SKM-1 (cell line): ENCODE results near the gene NCOR2.

Experiments used
- DNase-seq: peaks from one replicate; lab custom pipeline; 2025; ENCODE audit not compliant: unreplicated experiment; lab: John Stamatoyannopoulos, UW

Gene NCOR2

GRCh38 chr12:124544983-124545382 is 22.4 kb downstream of the NCOR2 start:
- DNase-seq, result no peak

DNA sequence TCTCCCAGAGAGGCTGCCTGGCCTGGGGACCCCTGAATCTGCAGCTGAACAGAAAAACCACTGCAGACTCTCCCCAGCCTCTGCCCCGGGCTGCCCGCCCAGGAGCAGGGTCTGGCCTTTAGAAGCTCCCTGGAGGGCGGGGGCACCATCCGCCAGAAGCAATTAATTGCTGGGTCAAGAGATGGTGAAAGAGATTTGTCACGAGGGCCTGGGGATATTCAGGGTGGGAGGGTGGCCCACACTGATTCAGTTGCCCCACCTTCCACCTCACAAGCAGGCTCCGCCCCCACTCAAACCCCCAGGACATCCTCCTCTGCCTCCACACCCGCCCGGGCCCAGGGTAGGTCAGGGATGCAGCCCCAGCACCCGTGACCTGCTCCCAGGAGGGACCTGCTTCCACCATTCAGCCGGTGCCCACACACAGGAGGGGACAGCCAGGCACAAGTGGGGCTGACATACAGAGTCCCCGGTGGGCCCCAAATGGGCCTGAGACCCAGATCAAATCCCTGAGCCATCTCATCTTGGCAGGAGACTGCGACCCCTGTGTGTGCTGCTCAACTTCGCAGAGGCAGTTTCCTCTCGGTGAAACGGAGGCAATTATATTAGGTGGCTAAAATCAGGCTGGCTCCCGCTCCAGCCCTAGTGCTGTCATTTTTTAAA is 23.0 kb downstream of the NCOR2 start:
- no peak for DNase-seq

- no peak for DNase-seq
Measured at GRCh38 chr12:124543590-124544310, 23.7 kb downstream of the NCOR2 start.

GRCh38 chr12:124543052-124543589 is 24.3 kb downstream of the NCOR2 start:
- no peak for DNase-seq

DNA sequence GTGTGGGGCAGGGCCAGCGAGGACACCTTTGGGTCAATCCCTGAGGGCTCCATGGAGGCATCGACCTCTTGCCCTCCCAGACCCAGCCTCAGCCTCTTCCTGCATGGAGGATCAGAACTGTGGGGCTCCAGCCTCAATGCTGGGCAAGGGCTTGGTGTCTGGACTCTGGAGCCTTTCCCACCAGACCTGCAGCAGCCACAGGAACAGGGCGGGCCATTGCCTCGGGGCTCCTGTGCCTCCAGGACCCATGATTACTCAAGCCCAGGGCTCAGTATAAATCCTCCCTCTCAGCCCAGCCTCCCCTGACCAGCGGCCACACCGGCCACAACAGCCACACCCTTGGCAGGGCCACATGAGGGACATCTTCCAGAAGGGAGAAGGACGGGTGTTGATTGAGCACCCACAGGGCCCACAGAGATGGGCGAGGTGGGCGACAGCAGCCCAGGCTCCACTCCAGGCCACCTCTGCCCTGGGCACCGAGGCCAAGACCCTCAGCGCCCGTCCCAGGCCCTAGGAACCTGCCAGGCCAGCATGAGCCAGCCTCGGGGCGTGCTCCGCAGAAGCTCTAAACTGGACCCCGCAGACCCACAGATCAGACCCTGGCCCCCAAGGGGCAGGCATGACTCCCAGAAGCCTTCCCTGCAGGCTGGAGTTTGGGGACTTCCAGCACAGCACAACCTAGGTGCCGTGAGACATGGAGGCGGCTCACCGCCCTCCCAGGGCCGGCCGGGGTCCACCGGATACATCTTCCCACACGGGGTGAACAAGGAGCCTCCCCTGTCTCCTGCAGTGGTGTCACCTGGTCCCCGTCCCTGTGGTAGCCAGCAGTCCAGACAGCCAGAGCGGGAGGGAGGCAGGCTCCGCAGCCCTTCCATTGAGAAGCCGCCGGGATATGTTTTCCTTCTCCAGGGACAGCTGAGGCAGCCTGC is 25.1 kb downstream of the NCOR2 start:
- DNase-seq, result no peak

- DNase-seq, result no peak
Measured at GRCh38 chr12:124541322-124541721, 26.1 kb downstream of the NCOR2 start.

- no peak for DNase-seq
Measured at GRCh38 chr12:124539084-124540041, 28.0 kb downstream of the NCOR2 start.

DNA sequence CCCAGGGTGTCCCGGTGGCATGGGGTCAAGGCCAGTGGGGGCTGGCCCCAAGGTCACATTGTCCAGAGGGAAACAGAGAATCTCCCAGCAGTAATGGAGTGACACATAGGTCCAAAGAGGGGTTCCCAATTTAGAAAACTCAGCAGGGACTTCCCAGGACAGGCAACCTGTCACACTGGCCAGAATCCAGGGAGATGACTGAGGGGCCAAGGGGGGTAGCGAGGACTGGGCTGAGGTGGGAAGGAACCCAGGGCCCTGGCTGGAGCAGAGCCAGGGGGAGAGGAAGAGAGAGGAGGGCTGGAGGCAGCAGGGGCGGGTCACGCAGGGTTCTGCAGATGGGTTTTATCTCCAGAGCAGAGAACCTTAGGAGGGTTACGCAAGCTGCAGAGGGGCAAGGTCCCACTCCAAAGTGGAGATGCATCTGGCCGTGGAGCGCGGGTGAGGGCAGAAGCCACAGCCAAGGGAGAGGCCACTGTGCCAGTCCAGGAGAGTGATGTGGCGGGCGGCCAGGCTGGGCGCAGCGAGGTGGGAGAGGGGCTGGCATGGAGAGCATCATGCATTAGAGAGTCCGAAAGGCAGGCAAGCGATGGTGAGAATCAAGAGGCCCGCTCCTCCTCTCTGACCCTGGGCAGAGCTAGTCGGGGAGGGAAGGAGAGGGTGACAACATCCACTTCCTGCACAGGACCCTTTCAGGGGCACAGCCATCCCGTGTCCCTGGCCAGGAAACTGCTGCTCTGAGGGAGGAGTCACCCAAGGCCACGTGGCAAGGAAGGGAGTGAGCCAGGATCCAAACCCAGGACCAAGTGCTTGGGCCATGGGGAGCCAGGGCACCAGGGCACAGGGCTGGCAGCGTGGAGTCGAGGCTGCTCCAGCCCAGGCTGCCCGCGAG is 29.0 kb downstream of the NCOR2 start:
- DNase-seq, result peak; percentile 1

- DNase-seq, result no peak
Measured at GRCh38 chr12:124537525-124538193, 29.8 kb downstream of the NCOR2 start.

GRCh38 chr12:124536641-124537040 is 30.8 kb downstream of the NCOR2 start:
- no peak for DNase-seq

- no peak for DNase-seq
Measured at GRCh38 chr12:124534776-124535740, 32.4 kb downstream of the NCOR2 start.

DNA sequence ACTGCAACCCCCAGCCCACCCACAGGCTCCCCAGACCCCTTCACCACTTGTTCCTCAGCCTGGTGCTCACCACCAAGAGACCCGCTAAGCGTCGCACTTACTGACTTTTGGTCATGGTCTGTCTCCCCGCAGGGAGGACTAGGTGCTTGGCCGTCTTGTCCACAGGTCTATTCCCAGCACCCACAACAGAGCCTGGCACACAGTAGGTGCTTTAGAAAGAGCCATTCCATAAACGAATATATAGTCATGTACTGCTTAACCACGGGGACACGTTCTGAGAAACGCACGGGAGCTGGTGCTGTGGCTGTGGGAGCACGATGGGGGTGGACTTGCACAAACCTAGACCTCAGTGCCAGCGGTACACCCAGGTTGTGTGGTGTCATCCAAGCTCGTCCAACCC is 34.0 kb downstream of the NCOR2 start:
- no peak for DNase-seq

DNA sequence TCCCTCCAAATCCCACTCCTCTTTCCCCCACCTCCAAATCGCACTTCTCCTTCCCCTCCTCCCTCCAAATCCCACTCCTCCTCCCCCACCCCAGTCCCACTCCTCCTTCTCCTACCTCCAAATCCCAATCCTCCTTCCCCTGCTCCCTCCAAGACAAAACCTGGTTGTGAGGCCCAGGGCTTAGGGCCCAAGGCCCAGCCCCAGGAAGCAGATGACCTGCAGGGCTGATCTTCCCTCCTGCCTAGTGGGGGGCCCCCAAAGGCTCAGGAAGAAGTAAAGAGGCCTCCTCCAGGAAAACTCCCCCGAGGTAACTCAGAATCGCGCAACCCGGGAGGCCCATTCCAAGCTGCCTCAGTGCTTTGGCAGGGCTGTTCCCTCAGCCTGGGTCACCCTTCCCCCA is 34.4 kb downstream of the NCOR2 start:
- no peak for DNase-seq

- DNase-seq, result no peak
Measured at GRCh38 chr12:124532331-124532750, 35.1 kb downstream of the NCOR2 start.

DNA sequence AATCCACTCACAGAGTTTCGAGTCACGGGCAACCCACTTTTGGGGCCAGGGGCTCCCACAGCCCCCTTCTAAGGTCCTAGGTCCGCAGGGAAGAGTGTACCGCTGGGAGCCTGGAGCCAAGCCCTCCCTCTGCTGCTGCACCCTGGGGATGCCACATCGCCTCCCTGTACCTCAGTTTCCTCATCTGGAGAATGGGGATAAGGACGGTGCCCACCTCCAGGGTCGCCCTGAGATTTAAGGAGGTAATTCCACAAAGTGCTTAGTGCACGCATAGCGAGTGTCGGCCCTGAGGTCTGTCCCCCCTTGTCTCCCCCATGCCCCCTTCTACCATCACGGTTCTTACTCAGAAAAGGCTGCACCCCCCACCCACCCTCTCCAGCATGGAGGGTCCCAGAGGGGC is 35.5 kb downstream of the NCOR2 start:
- DNase-seq, result no peak

GRCh38 chr12:124531281-124531745 is 36.1 kb downstream of the NCOR2 start:
- DNase-seq, result no peak

GRCh38 chr12:124530637-124531263 is 36.7 kb downstream of the NCOR2 start:
- no peak for DNase-seq
